Heart left ventricle (tissue), 13 donors: ENCODE measurements around the gene ATP1B4.

Source experiments
- CTCF ChIP-seq, 12 donors: fragments of 200-600 bp; sonication (generic) in 4 of 12; IDR thresholded peaks; one replicate each; pipeline versions ENCODE4 v1.5.0 to v1.8.0; 2018 to 2022; ENCODE audit warnings: antibody characterized with exemption in 12 of 12, mild to moderate bottlenecking in 5 of 12
- POLR2A ChIP-seq, 2 donors: fragments of 450-650 bp; IDR thresholded peaks; one replicate each; pipeline ENCODE4 v1.6.1; 2017; ENCODE audit warnings: antibody characterized with exemption in 2 of 2, mild to moderate bottlenecking in 2 of 2, moderate library complexity in 2 of 2
- donor health status: ischemic (EF 13 %, LVEDD 7.1; RV severe dilation, severe dysfunction).
- donor health status: DM: no; HTN: yes; CAD: no.
- donor health status: DM: no; HTN: no; CAD: no.
- donor health status: ischemic (EF 25% LVEDD 6.9; RV normal size, moderate dysfunction).
- donor health status: ischemic (EF 25% LVEDD 5.7; RV mildly dilated, moderate dysfunction).
- donor health status: ischemic (EF 35%, LVEDD 5.7; RV mildly dilated, moderate dysfunction).
- donor health status: nonischemic (EF 11% LVEDD 7.7; RV severe dilation, severe dysfunction).
- donor health status: DM: yes; HTN: yes; CAD: no.
- donor health status: PGD.
- donor health status: ischemic (EF 29% LVEDD 5.4; RV normal size, mild dysfunction).
- donor health status: nonischemic (EF 23%, LVEDD 6.1; RV moderate dilation, normal function).

DNA sequence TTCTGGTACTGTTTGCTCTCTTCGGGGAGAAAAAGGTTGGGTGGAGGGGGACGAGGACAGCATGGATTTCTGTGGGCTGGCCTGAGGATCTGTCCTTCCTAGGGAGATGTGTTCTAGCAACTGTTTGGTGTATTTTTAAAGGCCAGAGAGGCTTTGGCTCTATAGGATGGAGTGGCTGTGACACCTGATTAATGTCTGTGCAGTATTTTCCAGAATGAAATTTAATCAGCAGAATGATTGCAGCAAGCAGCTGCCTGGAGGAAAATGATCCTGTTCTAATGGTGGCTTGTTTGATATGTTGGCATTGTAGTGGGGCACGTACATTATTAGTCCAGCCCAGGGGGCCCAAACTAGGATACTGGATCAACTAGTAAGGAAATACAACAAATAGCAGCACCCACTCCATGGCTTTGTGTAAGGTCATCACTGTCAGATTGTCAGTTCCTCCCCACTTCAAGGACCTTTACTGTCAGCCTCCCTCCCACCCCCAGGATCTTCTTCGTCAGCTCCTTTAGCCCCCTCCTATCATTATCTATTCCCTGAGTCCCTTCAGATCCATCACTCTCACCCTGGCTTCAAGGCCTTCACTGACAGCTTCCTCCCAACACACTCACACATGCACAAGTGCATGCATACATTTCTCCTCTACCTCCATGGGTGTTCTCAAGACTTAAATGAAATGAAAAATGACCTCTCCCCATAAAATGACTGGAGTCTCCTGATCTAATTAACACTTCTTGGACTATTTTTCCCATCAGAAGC, 40.2 kb upstream of the ATP1B4 start:
- TF ChIP-seq POLR2A (IDR thresholded peaks at IDR 0.05) (no peak), CTCF (IDR thresholded peaks at IDR 0.05) (no peak)
